Measurements from ENCODE around the gene USP47. TPM values are rescaled to one million over a fixed set of nuclear protein-coding genes. Genes with fewer than 3 reads are reported as not detected.
A peak's percentile ranks its signal among the peaks of the same experiment; 100 is the strongest.

USP47 gene
- polyA plus RNA-seq, 2 of the 4 experiments (the other 2 are of a cell fraction), result 31.0 to 32.8 TPM

DNA sequence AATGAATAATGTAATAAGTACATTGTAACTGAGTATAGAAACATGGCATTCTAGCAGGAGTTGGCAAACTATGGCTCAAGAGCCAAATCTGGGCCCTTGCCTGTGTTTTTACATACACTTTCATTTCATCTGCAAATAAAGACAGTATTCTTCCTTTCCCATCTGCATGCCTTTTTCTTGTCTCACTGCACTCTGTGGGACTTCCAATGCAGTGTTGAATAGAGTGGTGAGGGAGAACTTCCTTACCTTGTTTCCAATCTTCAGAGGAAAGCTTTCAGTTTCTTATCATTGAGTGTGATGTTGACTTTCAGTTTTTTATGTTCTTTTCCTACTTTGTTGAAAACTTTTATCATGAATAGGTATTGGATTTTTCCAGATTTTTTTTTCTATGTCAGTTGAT is 82.1 kb downstream of the USP47 start:
- Histone ChIP-seq H3K4me1 (no peaks in the 10 kb centered on the region), H3K4me3 (no peak overlapping the region), H3K9me3 (no peaks in the 10 kb centered on the region), H3K27ac (no peak overlapping the region), H3K4me2 (no peak overlapping the region)
- DNase-seq (ENCODE audit: low read depth in 1 of 2, low spot score in 1 of 2), result no peak
- TF ChIP-seq, protein P1, sequence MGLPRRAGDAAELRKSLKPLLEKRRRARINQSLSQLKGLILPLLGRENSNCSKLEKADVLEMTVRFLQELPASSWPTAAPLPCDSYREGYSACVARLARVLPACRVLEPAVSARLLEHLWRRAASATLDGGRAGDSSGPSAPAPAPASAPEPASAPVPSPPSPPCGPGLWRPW (IDR thresholded peaks at IDR 0.05), result no peak
- TF ChIP-seq NFE2L2 (conservative IDR thresholded peaks at IDR 0.05; ENCODE audit: low read length), result no peak
- TF ChIP-seq, protein P2, sequence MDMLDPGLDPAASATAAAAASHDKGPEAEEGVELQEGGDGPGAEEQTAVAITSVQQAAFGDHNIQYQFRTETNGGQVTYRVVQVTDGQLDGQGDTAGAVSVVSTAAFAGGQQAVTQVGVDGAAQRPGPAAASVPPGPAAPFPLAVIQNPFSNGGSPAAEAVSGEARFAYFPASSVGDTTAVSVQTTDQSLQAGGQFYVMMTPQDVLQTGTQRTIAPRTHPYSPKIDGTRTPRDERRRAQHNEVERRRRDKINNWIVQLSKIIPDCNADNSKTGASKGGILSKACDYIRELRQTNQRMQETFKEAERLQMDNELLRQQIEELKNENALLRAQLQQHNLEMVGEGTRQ (IDR thresholded peaks at IDR 0.05), result no peak
- no peak for TF ChIP-seq RARB (CRISPR knock-in tag; IDR thresholded peaks at IDR 0.05)
- TF ChIP-seq MYC (IDR thresholded peaks at IDR 0.05; ENCODE audit: borderline replicate concordance, low read length), result no peak
- no peak for TF ChIP-seq JUNB (IDR thresholded peaks at IDR 0.05)
- peak; percentile 49 for FAIRE-seq
- ATAC-seq, result no peak
- ChIA-PET POLR2A (no interaction called here), CTCF (no interaction called here)

DNA sequence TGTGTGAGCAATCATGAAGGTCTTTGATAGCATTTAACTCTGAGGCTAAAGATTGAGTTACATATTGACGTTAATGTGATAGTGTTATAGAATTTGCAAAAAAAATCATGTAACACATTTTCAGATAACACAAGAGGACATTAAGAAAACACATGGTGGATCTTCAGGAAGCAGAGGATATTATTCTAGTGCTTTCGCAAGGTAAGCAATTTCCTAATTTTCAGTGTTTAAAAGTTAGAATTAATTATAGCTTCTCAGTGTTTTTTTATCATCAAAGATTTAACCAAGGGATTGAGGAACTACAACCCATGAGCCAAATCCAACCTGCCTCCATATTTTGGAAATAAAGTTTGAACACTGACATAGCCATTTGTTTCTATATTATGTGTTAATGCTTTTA is 88.1 kb downstream of the USP47 start:
- WGBS (ENCODE audit: missing lambda C conversion rate), result 94% methylated on average over 2 of the region's 2 CpGs
- no peak overlapping the region for H3K4me2 ChIP-seq
- H3K27ac ChIP-seq, result no peak overlapping the region
- H3K9me3 ChIP-seq, result no peaks in the 10 kb centered on the region
- TF ChIP-seq, protein P3, sequence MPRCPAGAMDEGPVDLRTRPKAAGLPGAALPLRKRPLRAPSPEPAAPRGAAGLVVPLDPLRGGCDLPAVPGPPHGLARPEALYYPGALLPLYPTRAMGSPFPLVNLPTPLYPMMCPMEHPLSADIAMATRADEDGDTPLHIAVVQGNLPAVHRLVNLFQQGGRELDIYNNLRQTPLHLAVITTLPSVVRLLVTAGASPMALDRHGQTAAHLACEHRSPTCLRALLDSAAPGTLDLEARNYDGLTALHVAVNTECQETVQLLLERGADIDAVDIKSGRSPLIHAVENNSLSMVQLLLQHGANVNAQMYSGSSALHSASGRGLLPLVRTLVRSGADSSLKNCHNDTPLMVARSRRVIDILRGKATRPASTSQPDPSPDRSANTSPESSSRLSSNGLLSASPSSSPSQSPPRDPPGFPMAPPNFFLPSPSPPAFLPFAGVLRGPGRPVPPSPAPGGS (IDR thresholded peaks at IDR 0.05), result no peak
- peak; percentile 88 for TF ChIP-seq MAFK (IDR thresholded peaks at IDR 0.05; ENCODE audit: partially characterized antibody)
- H3K4me3 ChIP-seq, result no peak overlapping the region
- H3K4me1 ChIP-seq, result 0 out of 3 replicates have a peak, but pooled peaks cover 3% of the 10 kb centered on the region
- FAIRE-seq (no peak), ATAC-seq (no peak), DNase-seq (ENCODE audit: low read depth in 1 of 2, low spot score in 1 of 2) (no peak)
- ChIA-PET POLR2A (no interaction called here), CTCF (interaction anchor here (1.0 to 2.5 kb wide), 3 partner anchors 81 to 359 kb away, joined by 3 to 7 read pairs (median 3); no protein-coding TSS in a partner anchor)

DNA sequence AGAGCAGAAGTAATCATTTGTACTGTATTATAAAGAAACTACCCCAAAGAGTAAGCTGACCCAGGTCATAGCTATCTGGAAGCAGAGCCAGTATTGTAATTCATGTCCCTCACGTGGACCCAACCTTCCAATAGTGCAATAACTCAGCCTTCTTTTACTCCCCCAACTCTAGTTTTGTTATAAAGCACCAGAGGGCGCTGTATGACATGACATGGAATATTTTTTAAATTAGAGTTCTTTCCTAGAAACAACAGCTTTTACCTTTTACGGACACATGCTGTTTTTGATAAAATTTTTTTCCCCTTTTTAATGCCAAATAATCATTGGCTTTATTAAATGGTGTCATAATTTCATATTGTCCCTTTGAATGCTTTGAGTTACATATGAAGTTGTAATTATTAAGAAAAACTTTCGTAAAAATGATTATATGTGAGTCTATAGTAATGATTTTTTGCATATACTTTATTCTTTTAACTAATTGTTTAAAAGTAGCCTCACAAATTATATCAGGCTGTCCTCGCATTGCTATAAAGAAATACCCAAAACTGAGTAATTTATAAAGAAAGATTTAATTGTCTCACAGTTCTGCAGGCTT is 89.8 kb downstream of the USP47 start:
- FAIRE-seq, result no peak
- no peaks in the 10 kb centered on the region for H3K9me3 ChIP-seq
- POLR2A ChIA-PET, result no interaction called here
- 50% methylated on average over 5 of the region's 5 CpGs for WGBS (ENCODE audit: missing lambda C conversion rate)
- no peak overlapping the region for H3K27ac ChIP-seq
- peak; percentile 73 to 82; a peak in 4 of 6 replicates for ATAC-seq
- DNase-seq (ENCODE audit: low read depth in 1 of 2, low spot score in 1 of 2), result peak; percentile 26 to 64
- CTCF ChIA-PET, result interaction anchor here (0.6 to 2.3 kb wide), 28 partner anchors 9 to 355 kb away, joined by 3 to 54 read pairs (median 4); partner anchors contain the start of gene DKK3
- H3K4me1 ChIP-seq, result peaks cover 4% of the 10 kb centered on the region; the same call in 2 of the 3 replicates
- no peak overlapping the region for H3K4me3 ChIP-seq
- H3K4me2 ChIP-seq, result no peak overlapping the region
- TF ChIP-seq RCOR1 (IDR thresholded peaks at IDR 0.05; ENCODE audit: low read depth, low read length), result no peak
- no peak for TF ChIP-seq CBX2 (IDR thresholded peaks at IDR 0.05; ENCODE audit: borderline replicate concordance, low read depth)
- TF ChIP-seq FOSL2 (IDR thresholded peaks at IDR 0.05), result no peak
- no peak for TF ChIP-seq FOSL2 (CRISPR knock-in tag; IDR thresholded peaks at IDR 0.05)
- TF ChIP-seq, protein P4, sequence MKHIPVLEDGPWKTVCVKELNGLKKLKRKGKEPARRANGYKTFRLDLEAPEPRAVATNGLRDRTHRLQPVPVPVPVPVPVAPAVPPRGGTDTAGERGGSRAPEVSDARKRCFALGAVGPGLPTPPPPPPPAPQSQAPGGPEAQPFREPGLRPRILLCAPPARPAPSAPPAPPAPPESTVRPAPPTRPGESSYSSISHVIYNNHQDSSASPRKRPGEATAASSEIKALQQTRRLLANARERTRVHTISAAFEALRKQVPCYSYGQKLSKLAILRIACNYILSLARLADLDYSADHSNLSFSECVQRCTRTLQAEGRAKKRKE (CRISPR knock-in tag; IDR thresholded peaks at IDR 0.05; ENCODE audit: low read depth), result no peak
- TF ChIP-seq SMC3 (IDR thresholded peaks at IDR 0.05), result peak; percentile 88
- TF ChIP-seq, protein P5, sequence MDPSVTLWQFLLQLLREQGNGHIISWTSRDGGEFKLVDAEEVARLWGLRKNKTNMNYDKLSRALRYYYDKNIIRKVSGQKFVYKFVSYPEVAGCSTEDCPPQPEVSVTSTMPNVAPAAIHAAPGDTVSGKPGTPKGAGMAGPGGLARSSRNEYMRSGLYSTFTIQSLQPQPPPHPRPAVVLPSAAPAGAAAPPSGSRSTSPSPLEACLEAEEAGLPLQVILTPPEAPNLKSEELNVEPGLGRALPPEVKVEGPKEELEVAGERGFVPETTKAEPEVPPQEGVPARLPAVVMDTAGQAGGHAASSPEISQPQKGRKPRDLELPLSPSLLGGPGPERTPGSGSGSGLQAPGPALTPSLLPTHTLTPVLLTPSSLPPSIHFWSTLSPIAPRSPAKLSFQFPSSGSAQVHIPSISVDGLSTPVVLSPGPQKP (IDR thresholded peaks at IDR 0.05; ENCODE audit: low read depth, low read length), result no peak
- no peak for TF ChIP-seq HOXA7 (CRISPR knock-in tag; IDR thresholded peaks at IDR 0.05)
- TF ChIP-seq, protein P6, sequence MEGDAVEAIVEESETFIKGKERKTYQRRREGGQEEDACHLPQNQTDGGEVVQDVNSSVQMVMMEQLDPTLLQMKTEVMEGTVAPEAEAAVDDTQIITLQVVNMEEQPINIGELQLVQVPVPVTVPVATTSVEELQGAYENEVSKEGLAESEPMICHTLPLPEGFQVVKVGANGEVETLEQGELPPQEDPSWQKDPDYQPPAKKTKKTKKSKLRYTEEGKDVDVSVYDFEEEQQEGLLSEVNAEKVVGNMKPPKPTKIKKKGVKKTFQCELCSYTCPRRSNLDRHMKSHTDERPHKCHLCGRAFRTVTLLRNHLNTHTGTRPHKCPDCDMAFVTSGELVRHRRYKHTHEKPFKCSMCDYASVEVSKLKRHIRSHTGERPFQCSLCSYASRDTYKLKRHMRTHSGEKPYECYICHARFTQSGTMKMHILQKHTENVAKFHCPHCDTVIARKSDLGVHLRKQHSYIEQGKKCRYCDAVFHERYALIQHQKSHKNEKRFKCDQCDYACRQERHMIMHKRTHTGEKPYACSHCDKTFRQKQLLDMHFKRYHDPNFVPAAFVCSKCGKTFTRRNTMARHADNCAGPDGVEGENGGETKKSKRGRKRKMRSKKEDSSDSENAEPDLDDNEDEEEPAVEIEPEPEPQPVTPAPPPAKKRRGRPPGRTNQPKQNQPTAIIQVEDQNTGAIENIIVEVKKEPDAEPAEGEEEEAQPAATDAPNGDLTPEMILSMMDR (IDR thresholded peaks at IDR 0.05), result peak; percentile 84
- TF ChIP-seq SREBF2 (IDR thresholded peaks at IDR 0.05), result no peak
- TF ChIP-seq, protein P2 (IDR thresholded peaks at IDR 0.05), result peak; percentile 76
- no peak for TF ChIP-seq FOXS1 (CRISPR knock-in tag; IDR thresholded peaks at IDR 0.05)
- TF ChIP-seq EHF (CRISPR knock-in tag; IDR thresholded peaks at IDR 0.05), result no peak
- no peak for TF ChIP-seq EHMT2 (IDR thresholded peaks at IDR 0.05; ENCODE audit: low read depth)
- no peak for TF ChIP-seq KDM5A (IDR thresholded peaks at IDR 0.05)
- TF ChIP-seq CBX8 (IDR thresholded peaks at IDR 0.05), result no peak
- TF ChIP-seq, protein P1 (IDR thresholded peaks at IDR 0.05), result no peak
- TF ChIP-seq GATA3 (IDR thresholded peaks at IDR 0.05; ENCODE audit: borderline replicate concordance), result no peak
- TF ChIP-seq ZFP36 (IDR thresholded peaks at IDR 0.05; ENCODE audit: borderline replicate concordance, partially characterized antibody), result no peak
- no peak for TF ChIP-seq ZSCAN20 (CRISPR knock-in tag; IDR thresholded peaks at IDR 0.05)
- peak; percentile 84 to 85 for TF ChIP-seq RAD21 (conservative IDR thresholded peaks at IDR 0.05 in 1 of 2, IDR thresholded peaks at IDR 0.05 in 1 of 2)
